Activated CD4-positive, CD25-positive, alpha-beta regulatory T cell (primary cell): Measurements from ENCODE around the gene CREB3L2.
A peak's percentile ranks its signal among the peaks of the same experiment; 100 is the strongest.
"Not testable (repeated sequence)": the region's sequence is repeated elsewhere in the genome, so short reads cannot be mapped to it uniquely, and the experiment has no call there.

Experiments used
- DNase-seq, 4 experiments: peaks; one replicate each; lab custom pipeline; 2025; lab: John Stamatoyannopoulos, UW

The CREB3L2 gene, protein sequence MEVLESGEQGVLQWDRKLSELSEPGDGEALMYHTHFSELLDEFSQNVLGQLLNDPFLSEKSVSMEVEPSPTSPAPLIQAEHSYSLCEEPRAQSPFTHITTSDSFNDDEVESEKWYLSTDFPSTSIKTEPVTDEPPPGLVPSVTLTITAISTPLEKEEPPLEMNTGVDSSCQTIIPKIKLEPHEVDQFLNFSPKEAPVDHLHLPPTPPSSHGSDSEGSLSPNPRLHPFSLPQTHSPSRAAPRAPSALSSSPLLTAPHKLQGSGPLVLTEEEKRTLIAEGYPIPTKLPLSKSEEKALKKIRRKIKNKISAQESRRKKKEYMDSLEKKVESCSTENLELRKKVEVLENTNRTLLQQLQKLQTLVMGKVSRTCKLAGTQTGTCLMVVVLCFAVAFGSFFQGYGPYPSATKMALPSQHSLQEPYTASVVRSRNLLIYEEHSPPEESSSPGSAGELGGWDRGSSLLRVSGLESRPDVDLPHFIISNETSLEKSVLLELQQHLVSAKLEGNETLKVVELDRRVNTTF

DNA sequence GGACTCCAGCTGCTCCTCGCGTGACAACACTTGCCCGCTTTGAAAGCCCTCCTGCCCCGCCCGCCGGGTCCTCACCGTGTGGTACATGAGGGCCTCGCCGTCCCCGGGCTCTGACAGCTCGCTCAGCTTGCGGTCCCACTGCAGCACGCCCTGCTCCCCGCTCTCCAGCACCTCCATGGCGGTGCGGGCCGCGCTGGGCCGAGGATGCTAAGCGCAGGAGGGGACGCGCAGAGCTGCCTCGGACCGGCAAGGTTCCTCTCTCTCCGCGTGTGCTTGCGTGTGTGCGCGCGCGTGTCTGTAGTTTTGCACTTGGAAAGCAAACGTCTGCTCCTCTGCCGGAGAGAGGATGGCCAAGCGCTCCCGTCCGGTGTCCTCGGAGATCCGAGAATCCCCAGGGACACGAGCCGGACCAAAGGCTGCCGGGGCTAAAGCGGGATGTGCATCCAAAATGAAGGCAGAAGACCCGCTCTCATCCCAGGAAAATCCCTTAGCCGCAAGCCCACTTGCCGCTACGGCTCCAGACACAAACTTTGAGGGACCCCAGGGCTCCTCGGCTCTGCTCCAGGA lies at the start of gene CREB3L2:
TSS of gene CREB3L2 (minus strand) at position 558 of the 567 bp plus-strand sequence. CDS start at position 177, 381 bp downstream.
- DNase-seq = peak; percentile 39 to 44 (median 41)

DNA sequence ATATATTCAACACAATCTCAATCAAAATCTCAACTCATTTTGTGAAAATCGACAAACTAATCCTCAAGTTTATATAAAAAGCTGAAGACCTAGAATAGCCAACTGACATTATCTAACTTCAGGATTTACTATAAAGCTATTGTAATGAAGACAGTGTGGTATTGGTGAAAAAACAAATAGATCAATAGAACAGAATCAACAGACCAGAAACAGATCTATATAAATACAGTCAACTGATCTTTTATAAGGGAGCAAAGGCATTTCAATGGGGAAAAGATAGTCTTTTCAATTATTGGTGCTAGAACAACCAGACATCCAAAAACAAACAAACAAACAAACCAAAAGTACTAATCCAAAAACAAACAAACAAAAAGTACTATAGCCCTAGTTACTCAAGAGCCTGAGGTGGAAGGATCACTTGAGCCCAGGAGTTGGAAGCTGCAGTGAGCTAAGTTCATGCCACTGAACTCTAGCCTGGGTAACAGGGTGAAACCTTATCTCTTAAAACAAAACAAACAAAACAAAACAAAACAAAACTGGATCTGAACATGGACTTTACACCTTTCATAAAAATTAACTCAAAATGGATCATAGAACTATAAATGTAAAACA lies 47.7 kb upstream of the CREB3L2 start:
- no peak for DNase-seq

DNA sequence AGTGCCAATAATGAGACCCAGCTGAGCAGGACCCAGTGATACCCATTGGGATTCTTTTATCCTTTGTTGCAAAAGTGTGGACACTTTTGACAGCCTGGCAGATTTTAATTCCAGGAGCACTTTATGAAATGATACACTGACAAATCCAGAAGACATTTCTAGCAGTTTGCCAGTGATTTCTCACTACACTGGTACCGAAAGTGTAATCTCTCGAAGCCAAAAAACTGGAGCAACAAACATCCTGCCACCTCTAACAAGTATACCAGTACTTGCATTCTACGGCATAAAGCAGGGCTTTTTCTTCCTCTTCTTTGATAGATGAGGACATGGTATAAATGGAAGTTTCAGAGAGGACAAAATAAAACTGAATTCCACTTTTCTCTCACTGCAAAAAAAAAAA lies 46.0 kb upstream of the CREB3L2 start:
- no peak for DNase-seq

DNA sequence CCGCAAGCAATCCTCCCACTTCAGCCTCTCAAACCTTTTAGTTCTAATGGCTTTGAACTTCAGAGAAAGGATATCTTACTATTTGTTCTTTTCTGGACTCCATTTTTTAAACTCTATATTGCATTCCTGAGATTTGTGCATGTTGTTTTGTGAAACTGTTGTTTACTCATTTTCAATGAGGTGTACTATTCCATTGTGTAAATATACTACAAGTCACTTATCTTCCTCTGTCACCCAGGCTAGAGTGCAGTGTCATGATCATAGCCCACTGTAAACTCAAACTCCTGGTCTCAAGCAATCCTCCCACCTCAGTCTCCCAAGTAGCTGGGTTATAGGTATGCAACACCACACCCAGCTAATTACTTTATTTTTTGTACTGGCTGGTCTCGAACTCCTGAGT lies 43.0 kb upstream of the CREB3L2 start:
- no peak for DNase-seq

DNA sequence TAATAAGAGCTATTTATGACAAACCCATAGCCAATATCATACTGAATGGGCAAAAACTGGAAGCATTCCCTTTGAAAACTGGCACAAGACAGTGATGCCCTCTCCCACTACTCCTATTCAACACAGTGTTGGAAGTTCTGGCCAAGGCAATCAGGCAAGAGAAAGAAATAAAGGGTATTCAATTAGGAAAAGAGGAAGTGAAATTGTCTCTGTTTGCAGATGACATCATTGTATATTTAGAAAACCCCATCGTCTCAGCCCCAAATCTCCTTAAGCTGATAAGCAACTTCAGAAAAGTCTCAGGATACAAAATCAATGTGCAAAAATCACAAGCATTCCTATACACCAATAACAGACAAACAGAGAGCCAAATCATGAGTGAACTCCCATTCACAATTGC lies 38.2 kb upstream of the CREB3L2 start:
- DNase-seq = not testable (repeated sequence)

DNA sequence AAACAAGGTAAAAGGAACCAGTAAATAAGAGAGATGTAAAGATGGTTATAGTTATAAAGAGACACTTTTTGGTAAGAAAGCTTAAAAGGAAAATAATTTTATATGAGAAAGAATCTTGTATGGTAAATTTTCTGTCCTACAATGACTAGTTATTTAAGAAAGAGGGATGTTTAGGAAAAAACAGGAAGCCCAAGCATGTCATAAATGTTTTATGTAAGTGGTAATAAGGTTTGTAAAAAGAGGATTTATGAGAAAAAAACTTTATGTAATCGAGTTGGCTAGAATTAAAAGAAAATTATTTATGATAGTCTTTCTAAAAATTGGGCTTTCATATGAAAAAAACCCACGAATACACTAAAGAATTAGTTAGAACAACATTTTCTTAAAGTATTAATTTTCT lies 34.2 kb upstream of the CREB3L2 start:
- DNase-seq = no peak

DNA sequence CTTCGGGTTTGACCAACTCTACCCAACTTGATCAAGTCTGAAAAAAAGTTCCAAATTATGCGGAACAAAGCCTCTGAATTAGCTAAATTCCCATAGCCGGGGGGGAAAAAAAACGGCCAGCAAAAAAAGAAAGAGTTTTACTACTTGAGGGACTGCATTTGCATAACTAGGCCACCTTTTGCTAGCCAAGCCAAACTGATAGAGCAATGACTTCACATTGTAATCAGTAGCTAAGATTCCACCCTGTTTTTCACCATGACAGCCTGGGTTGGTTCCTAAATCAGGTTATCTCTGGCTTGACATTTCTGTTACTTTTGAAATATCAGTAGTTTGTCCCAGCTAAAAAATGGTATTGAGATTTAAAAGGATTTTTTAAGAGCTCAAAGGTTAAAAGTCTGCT lies 31.4 kb upstream of the CREB3L2 start:
- no peak for DNase-seq

DNA sequence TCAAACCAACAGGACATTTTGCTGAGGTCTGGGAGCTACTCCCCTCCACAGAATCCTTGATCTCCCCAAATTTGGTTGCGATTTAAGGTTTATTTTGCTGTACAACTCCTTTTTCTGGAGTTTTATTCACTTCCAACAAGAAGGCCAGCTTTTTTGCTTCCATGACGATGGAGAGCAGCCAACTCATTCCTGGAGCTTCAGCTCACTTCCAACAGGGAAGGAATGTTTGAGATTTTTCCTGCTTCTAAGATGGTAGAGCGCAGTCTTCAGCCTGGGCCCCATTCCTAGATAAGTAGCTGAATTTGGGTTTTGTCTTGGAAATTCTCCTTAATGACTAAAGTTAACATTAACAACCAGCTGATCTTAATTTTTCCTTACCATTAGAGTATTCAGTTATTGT lies 30.9 kb upstream of the CREB3L2 start:
- DNase-seq = no peak

DNA sequence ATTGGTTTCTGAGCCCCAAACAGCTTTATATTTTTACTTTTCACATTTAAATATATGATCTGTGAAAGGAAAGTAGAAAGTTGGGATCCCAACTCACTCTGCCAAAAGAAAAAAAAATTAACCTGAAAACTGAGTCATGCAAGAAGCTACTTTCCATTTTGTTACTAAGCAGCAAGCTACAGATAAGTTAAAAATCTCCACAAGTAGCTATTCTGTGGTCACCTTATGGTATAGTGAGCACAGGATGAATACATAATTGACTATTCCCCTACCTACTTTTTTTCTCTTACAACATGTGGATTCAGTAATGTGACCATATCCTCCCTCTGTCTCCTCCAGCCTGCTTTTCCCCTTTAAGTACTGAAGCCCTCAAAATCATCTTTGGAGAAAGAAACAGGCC lies 30.3 kb upstream of the CREB3L2 start:
- DNase-seq = no peak

DNA sequence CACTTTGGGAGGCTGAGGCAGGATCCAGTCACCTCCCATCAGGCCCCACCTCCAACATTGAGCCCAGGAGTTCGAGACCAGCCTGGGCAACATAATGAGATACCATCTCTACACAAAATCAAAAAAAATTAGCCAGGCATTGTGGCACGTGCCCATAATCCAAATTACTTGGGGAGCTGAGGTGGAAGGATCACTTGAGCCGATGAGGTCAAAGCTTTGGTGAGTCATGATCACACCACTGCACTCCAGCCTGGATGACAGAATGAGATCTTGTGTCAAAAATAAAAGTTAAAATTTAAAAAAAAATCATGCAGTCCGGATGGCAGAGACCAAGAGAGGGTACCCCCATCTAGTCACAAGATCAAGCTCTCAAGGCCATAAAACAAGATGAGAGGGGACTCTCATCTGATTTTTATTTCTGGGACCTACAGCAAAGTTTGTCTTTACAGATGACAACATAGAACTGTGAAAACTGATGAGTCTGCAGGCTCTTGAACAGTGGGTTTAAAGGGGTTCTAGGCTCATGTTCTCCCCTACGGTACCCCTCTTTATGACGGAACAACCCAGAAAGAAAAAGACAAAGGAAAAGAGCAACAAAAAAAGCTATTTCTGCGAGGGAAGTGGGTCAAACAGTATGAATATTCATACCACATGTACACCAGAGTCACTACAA lies 28.9 kb upstream of the CREB3L2 start:
- no peak for DNase-seq

DNA sequence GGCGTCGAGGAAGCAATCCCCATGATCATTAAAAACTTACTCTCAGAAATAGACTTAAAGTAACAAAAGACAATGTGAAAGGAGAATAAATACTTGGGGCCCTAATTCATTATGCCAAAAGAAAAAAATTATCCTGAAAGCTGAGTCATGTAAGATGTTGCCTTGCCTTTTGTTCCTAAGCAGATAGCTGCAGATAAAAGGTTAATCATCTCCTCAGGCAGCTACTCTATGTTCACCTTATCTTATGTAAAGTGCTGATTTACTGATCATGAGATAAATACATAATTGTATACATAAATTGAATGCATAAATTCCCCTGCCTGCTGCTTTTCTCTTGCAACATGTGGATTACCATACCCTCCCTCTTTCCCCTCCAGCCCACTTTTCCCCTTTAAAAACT lies 28.1 kb upstream of the CREB3L2 start:
- no peak for DNase-seq

DNA sequence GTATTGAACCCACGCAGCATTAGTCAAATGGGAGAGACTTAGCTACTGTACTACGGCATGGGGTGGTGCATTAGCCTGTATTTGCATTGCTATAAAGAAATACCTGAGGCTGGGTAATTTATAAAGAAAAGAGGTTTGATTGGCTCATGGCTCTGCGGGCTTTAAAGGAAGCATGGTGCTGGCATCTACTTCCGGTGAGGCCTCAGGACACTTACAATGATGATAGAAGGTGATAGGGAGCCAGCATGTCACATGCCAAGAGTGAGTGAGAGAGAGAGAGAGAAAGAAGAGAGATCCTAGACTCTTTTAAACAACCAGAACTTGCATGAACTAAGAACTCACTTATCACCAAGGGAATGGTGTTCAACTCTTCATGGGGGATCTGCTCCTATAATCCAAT lies 27.2 kb upstream of the CREB3L2 start:
- DNase-seq = no peak

DNA sequence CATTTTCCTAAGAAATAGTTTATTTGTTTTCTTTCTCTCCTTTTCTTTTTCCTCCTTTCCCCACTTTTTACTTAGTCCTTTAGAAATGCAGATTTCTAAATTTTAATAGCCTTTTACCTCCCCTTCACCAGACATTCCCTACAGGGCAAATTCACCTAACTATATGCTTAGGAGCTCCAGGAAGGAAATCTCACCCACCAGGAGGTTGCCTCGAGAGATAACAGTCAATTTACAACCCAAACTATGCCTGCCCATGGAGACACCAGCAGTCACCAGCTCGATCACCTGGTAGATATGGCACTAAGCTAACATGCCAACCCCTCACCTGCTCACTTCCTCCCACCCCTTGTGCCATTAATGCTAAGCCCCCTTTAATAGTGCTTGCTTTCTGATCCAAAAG lies 25.2 kb upstream of the CREB3L2 start:
- DNase-seq = no peak

DNA sequence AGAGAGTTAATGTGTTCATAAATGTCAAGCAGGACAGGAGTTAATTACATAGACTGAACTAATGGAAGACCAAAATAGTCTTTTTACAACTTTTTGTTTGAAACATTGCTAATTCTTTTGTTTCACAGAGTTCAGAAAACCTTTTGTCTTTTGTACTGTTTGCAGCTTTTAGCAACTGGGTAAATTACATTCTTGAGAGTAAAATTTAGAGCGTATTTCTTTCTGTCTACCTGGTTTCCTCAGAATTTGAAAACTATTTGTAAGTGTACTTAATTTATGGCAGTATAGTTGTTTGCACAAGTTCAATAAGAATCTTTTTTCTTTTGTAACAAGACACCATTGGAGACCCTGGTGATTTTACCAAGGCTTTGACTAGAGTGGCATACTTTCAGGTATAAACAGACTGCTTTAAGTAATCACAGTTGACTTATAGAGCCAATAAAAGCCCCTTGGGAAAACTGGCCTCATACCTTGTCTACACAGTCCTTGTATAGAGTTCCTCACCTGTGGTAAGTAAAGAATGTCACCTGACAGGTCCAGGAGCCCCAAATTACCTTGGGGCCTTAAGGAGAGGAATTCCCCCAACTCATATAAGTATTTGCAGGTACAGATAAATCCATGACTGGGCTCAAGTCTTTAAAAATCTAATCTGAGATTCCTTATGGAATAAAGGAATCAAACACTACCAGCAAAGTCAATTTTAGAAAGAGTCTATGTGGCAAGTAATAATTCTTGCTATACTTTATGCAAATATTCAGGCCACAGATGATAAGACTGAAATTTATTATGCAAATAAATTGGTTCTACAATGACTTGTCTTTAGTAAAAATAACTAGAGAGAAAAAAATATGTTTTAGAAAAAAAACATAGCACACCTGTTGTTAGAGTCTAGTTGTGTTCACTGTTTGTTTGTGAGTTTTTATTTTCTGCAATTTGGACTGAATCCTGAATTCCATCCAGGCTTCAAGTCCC lies 23.6 kb upstream of the CREB3L2 start:
- no peak for DNase-seq

DNA sequence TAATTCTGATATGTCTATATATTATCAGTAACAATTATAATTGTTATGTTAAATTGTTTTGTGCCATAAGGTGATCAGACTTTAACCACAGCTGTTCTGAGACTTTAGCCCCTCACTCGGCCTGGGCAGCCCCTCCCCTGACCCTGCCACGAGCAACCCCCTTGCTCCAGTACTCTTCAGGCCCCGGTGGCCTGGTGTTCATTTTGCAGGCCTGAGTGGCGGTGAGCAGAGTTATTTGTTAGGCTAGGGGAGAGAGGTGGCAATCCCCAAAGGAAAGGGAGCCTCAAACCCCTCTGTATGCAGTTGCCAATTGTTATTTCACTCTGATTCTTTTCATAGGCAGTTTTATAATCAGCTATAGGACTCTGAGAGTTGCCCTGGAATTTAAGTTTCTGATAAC lies 22.9 kb upstream of the CREB3L2 start:
- no peak for DNase-seq

DNA sequence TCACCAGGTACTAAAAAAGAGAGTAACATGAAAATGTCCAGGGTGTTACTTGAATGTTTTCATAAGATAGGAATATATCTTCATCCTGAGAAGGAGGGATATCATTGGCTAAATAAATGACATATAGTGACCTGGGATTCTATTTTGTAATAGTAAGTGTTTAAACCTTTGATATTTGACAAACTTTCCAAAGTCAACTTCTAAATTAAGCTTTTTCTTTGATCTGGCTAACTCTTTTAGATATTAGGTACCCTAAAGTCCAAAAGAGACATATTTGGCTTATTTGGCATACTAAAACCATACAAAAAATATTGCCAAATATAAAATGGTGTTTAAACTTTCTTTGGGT lies 22.4 kb upstream of the CREB3L2 start:
- no peak for DNase-seq

DNA sequence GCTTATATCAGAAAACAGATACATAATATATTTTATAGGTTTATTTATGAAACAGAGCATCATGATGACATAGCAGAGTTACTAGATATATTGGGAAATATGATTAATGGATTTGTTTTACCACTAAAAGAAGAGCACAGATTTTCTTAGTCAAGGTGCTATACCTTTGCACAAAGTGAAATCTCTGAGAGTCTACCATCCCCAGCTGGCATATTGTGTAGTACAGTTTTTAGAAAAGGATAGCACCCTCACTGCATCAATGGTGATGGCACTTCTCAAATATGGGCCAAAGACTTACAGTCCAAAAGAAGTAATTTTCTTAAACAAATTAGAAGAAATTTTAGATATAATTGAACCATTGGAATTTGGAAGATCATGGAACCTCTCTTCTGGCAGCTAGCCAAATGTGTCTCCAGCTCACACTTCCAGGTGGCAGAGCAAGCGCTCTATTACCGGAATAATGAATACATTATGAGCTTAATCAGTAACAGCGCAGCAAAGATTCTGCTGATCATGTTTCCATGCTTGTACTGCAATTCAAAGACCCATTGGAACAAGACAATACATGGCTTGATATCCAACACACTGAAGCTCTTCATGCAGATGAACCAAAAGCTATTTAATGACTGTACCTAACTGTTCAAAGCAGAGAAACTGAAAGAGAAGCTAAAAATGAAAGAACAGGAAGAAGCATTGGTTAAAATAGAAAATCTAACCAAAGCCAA lies 21.9 kb upstream of the CREB3L2 start:
- no peak for DNase-seq

DNA sequence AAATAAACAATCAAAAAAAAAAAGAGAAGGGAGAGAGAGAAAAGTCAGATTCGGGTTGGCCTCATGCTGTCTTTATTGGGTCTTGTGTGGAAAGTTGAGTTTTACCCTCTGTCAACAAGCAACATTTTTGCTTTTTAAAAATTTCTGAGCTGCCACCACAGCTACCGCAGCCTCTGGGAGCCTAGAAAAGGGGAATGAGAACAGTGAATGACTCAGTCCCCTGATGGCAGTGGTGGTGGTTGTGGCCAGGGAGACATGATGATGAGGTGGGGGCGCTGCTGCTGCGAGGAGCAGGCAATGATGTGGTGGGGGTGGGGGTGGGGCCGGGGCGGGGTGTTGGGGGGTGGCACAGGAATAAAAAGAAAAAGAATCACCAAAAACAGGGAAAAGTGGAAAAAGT lies 20.0 kb upstream of the CREB3L2 start:
- no peak for DNase-seq

DNA sequence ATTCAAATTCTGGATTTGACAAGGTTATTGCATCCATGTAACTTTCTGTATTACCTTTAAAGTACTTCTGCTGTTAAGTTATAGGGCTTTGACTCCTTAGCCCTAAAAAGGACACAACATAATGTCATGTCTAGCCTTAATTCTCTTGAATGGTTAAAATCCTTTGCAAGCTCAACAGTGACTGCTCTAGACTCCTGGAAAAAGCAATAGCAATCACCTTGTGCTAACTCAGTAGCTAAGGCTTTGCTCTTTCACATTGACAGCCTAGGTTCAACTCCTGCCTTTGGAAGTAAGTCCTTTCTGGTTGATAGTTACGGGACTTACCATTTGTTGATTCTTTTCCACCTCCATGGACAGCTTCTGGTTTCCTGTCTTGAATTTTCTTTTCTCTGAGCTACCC lies 16.1 kb upstream of the CREB3L2 start:
- DNase-seq = no peak

DNA sequence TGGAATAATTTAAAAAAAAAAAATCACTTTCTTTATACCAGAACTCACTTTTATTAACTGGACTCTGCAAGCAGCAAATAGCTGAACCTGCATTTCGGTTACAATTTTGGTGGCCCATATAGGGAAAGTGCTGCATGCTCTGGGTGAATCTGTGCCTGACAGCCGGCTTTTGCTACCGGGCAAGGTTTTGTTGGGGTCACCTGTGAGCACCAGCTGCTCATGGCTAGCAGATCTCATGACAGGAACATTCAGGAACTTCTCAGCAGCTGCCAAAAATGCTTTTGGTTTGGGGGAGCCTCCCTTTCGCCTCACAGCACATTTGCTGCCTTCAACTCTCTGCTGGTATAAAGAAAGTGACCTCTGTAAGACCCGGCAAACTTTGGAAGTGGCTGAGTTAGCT lies 13.2 kb upstream of the CREB3L2 start:
- no peak for DNase-seq

DNA sequence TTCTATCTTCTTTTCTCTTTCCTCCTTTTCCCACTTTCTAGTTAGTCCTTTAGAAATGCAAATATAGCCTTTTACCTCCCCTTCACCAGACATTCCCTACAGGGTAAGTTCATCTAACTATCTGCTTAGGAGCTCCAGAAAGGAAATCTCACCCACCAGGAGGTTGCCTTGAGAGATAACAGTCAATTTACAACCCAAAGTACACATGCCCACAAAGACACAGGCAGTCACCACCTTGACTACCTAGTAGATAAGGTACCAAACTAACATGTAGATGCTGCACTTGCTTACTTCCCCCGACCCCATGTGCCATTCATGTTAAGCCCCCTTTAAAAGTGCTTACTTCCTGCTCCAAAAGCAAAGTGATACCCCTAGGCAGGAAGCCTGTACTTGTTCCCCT lies 12.8 kb upstream of the CREB3L2 start:
- DNase-seq = no peak
